SU-DHL-6 (cell line): ENCODE measurements around the gene BCL2L13.

Experiments
- H2AFZ ChIP-seq: fragments of 200-600 bp; sonication (generic); 2 replicates; pipeline ENCODE4 v1.6.1; 2014; ENCODE audit warnings: low read depth, mild to moderate bottlenecking, moderate library complexity, mixed read lengths, antibody characterized with exemption, low read length; ENCODE audit not compliant: severe bottlenecking
- H3F3A ChIP-seq: fragments of 200-600 bp; shearing (Covaris generic); 2 replicates; pipeline ENCODE4 v1.6.0; 2016; ENCODE audit warnings: antibody characterized with exemption, mild to moderate bottlenecking; ENCODE audit not compliant: insufficient read depth
- H3K27ac ChIP-seq: fragments of 200-600 bp; sonication (generic); 2 replicates; pipeline ENCODE4 v1.5.1; 2016; ENCODE audit warnings: low read depth, mild to moderate bottlenecking, low read length, moderate library complexity, mixed read lengths
- H3K27me3 ChIP-seq: fragments of 200-600 bp; sonication (generic), shearing (Covaris generic); 2 replicates; pipeline ENCODE4 v1.6.0; 2014; ENCODE audit warnings: mild to moderate bottlenecking, low read length
- H3K36me3 ChIP-seq: fragments of 200-600 bp; sonication (generic); 2 replicates; pipeline ENCODE4 v1.6.1; 2014; ENCODE audit warnings: mild to moderate bottlenecking, low read length, mixed read lengths
- H3K4me2 ChIP-seq: fragments of 300-600, 200-600 bp; shearing (Covaris generic), sonication (generic); 2 replicates; pipeline ENCODE4 v1.6.0; 2014; ENCODE audit warnings: low read length, low read depth, mild to moderate bottlenecking; ENCODE audit not compliant: poor library complexity, severe bottlenecking
- H3K4me3 ChIP-seq: fragments of 200-600 bp; sonication (generic); 2 replicates; pipeline ENCODE4 v1.5.1; 2014; ENCODE audit warnings: antibody characterized with exemption, low read length, mild to moderate bottlenecking, mixed read lengths; ENCODE audit not compliant: insufficient read depth, poor library complexity, severe bottlenecking
- H3K79me2 ChIP-seq: fragments of 200-600 bp; sonication (generic); 2 replicates; pipeline ENCODE4 v1.6.1; 2014; ENCODE audit warnings: mild to moderate bottlenecking, low read length, moderate library complexity; ENCODE audit not compliant: insufficient read depth
- H3K9ac ChIP-seq: fragments of 200-600 bp; sonication (generic); 2 replicates; pipeline ENCODE4 v1.7.0; 2014; ENCODE audit warnings: mild to moderate bottlenecking, low read length
- H3K9me2 ChIP-seq: fragments of 200-600 bp; sonication (generic); replicated peaks from 2 replicates; pipeline ENCODE4 v1.6.1; 2014; ENCODE audit warnings: low read length; ENCODE audit not compliant: insufficient read depth
- H3K9me3 ChIP-seq: fragments of 200-600 bp; sonication (generic); 2 replicates; pipeline ENCODE4 v1.6.1; 2014; ENCODE audit warnings: low read length, mixed read lengths; ENCODE audit not compliant: insufficient read depth
- H4K20me1 ChIP-seq: fragments of 200-600 bp; sonication (generic); 2 replicates; pipeline ENCODE4 v1.6.1; 2014; ENCODE audit warnings: low read depth, mild to moderate bottlenecking, antibody characterized with exemption, low read length, moderate library complexity, mixed read lengths
- EZH2phosphoT487 ChIP-seq: fragments of 200-600 bp; sonication (generic), shearing (Covaris generic); conservative IDR thresholded peaks from 2 replicates; pipeline ENCODE4 v1.6.1; 2018; ENCODE audit warnings: mild to moderate bottlenecking, antibody characterized with exemption, low read length, moderate library complexity, mixed read lengths
- TF ChIP-seq, protein P1 (sequence below): fragments of 200-600 bp; sonication (generic); IDR thresholded peaks from one replicate; pipeline ENCODE4 v1.5.1; 2017; ENCODE audit warnings: antibody characterized with exemption, mild to moderate bottlenecking, low read length, moderate library complexity; ENCODE audit not compliant: insufficient read depth, poor library complexity, severe bottlenecking

Gene BCL2L13

DNA sequence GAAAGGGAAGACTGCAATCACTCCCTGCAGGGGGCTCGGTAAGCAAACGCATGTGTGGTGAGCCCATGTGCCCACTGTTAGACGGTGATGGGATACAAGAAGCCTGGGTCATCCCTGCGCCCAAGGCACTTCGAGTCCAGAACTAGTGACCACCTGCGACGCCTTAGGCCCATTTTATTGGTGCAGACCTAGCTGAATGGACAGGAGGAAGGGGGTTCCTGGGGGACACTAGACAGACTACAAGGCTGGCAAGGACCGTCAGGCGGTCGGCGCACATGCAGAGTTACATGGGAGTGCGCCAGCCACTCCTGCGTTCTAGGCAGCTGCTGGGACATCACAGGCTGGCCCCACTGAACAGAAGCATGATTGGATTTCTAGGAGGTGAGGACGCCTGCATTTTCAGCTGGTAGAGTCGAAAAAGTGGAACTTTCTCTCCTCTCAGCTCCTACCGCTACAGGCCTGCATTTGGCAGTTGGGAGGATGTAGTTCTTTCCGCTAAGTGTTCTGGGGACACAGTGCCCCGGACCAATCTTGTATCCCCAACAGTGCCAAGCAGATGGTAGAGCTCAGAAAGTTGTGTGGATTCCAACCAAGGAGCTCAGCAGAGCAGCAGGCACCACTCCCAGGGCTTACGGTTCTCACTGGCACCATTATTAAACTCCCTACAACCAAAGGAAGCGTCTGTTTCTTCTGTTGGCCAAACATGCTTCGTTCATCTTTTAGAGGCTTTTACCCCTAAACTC, 100.0 kb downstream of the BCL2L13 start:
- Histone ChIP-seq H3F3A (no peaks in the 10 kb centered on the region), H3K27me3 (no peaks in the 10 kb centered on the region), H3K36me3 (no peaks in the 10 kb centered on the region), H3K27ac (no peak overlapping the region), H3K9ac (no peak overlapping the region), H4K20me1 (no peaks in the 10 kb centered on the region), H3K4me2 (no peak overlapping the region), H3K9me2 (no peaks in the 10 kb centered on the region), H2AFZ (no peak overlapping the region), H3K9me3 (no peaks in the 10 kb centered on the region), H3K4me3 (no peak overlapping the region), H3K79me2 (no peaks in the 10 kb centered on the region)
- TF ChIP-seq EZH2phosphoT487: no peak
- TF ChIP-seq, protein P1, sequence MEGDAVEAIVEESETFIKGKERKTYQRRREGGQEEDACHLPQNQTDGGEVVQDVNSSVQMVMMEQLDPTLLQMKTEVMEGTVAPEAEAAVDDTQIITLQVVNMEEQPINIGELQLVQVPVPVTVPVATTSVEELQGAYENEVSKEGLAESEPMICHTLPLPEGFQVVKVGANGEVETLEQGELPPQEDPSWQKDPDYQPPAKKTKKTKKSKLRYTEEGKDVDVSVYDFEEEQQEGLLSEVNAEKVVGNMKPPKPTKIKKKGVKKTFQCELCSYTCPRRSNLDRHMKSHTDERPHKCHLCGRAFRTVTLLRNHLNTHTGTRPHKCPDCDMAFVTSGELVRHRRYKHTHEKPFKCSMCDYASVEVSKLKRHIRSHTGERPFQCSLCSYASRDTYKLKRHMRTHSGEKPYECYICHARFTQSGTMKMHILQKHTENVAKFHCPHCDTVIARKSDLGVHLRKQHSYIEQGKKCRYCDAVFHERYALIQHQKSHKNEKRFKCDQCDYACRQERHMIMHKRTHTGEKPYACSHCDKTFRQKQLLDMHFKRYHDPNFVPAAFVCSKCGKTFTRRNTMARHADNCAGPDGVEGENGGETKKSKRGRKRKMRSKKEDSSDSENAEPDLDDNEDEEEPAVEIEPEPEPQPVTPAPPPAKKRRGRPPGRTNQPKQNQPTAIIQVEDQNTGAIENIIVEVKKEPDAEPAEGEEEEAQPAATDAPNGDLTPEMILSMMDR: no peak

DNA sequence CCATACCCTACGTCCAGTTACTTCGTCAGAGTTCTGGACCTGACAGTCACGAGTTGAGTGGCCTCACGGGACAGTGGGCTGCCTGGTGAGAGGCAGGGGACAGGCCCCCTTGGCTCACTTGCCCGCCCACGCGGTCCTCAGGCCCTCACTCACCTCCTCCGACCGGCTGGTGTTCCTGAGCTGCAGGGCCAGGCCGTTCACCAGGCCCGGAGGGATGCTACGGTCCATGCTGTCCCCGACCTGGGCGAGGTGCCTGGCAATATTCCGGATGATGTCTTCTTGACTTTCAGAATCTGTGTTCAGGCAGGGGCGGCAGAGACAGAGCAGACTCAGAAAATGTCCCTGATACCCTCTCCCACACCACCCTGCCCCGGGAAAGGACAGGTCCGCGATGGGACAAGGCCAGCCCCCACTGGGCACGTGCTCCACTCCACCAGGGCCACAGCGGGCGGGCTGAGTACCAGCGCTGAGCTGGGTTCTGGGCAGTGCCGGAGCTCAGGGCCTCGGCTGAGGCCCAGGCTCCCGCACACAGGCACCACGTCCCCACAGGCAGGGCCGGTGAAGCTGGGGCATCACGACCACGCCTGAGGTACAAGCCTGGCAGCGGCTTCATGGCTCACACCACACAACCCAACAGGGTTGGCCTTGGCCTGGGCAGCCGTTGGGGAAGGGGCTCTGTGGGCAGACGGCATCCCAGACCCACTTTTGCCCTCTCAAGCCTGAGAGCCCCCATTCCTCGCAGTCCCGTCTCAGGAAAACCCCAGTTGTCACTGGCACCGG, 100.8 kb downstream of the BCL2L13 start:
- Histone ChIP-seq H3K9ac (no peak overlapping the region), H2AFZ (no peak overlapping the region), H3K9me2 (no peaks in the 10 kb centered on the region), H3K4me2 (no peak overlapping the region), H3K36me3 (no peaks in the 10 kb centered on the region), H3F3A (no peaks in the 10 kb centered on the region), H3K27me3 (no peaks in the 10 kb centered on the region), H3K27ac (no peak overlapping the region), H3K79me2 (no peaks in the 10 kb centered on the region), H3K9me3 (no peaks in the 10 kb centered on the region), H4K20me1 (no peaks in the 10 kb centered on the region), H3K4me3 (no peak overlapping the region)
- TF ChIP-seq, protein P1: no peak
- TF ChIP-seq EZH2phosphoT487: no peak

DNA sequence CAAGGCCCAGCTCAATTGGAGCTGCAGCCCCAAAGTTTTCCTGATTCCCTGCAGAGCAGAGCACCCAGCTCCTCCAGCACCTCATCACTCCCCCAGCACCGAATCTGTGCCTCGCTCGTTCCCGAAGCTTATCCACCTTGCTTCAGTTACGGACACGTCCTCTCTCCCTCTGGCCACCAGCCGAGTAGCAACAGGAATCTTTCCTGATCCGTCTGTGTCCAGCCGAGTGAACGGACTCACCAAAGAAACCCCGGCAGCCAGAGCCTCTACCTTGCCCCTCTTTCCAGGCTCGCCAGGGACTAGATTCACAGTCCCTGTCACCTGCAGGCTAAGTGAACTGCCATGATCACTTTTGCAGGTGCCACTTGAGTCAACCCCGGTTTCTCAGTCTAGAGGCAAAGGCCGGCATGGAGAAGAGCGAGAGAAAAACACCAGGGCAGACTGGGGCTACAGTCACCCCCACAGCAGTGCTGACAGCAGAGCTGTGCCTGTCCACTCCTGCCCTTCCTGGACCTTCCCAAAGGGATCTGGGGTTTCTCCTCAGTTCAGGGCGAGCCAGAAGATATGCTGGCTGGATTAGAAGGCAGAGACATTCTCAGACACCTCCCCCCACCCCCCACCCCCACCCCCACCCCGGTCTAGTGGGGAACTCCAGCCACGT, 103.4 kb downstream of the BCL2L13 start:
- TF ChIP-seq, protein P1: no peak
- TF ChIP-seq EZH2phosphoT487: no peak
- Histone ChIP-seq H3K79me2 (no peaks in the 10 kb centered on the region), H2AFZ (no peak overlapping the region), H3K27me3 (no peaks in the 10 kb centered on the region), H3K9ac (no peak overlapping the region), H3K36me3 (no peaks in the 10 kb centered on the region), H3K9me3 (no peaks in the 10 kb centered on the region), H3K27ac (no peak overlapping the region), H4K20me1 (no peaks in the 10 kb centered on the region), H3K4me3 (no peak overlapping the region), H3F3A (no peaks in the 10 kb centered on the region), H3K9me2 (no peaks in the 10 kb centered on the region), H3K4me2 (no peak overlapping the region)
